Adipocyte (in vitro differentiated cells): ENCODE results near the gene HIVEP1.

ENCODE experiments used
- DNase-seq: peaks from one replicate; pipeline ENCODE4 v3.0.0-alpha.2; 2015; ENCODE audit warnings: low read depth
- H3K27me3 ChIP-seq: replicated peaks from 2 replicates; pipeline ENCODE4 v1.7.0; 2013; ENCODE audit warnings: mild to moderate bottlenecking, low read length, moderate library complexity; ENCODE audit not compliant: control insufficient read depth, insufficient read depth
- H3K36me3 ChIP-seq: 2 replicates; pipeline ENCODE4 v1.7.0; 2013; ENCODE audit warnings: low read length, mild to moderate bottlenecking, moderate library complexity; ENCODE audit not compliant: control insufficient read depth, insufficient read depth, severe bottlenecking
- H3K4me1 ChIP-seq: 2 replicates; pipeline ENCODE4 v1.7.0; 2013; ENCODE audit warnings: mild to moderate bottlenecking, low read length, moderate library complexity; ENCODE audit not compliant: control insufficient read depth, insufficient read depth
- H3K4me3 ChIP-seq: 2 replicates; pipeline ENCODE4 v1.7.0; 2013; ENCODE audit warnings: mild to moderate bottlenecking, low read length, moderate library complexity
- H3K9ac ChIP-seq: 2 replicates; pipeline ENCODE4 v1.7.0; 2013; ENCODE audit warnings: mild to moderate bottlenecking, low read length, moderate library complexity
- H3K9me3 ChIP-seq: 2 replicates; pipeline ENCODE4 v1.7.0; 2013; ENCODE audit warnings: mild to moderate bottlenecking, low read length, moderate library complexity; ENCODE audit not compliant: control insufficient read depth

Gene HIVEP1

GRCh38 chr6:12009876-12010634, 2.1 kb upstream of the HIVEP1 start:
- Histone ChIP-seq H3K9ac (peak overlapping the region; percentile 80), H3K27me3 (no peaks in the 10 kb centered on the region), H3K4me3 (peak overlapping the region; percentile 80), H3K4me1 (peaks cover 31% of the 10 kb centered on the region), H3K9me3 (no peaks in the 10 kb centered on the region), H3K36me3 (no peaks in the 10 kb centered on the region)
- peak; percentile 68 for DNase-seq

GRCh38 chr6:12010635-12011275, 1.4 kb upstream of the HIVEP1 start:
- no peak for DNase-seq
- Histone ChIP-seq H3K9me3 (no peaks in the 10 kb centered on the region), H3K36me3 (no peaks in the 10 kb centered on the region)

GRCh38 chr6:12011276-12012037, 655 bp upstream of the HIVEP1 start:
- peak; percentile 99 for DNase-seq
- Histone ChIP-seq H3K4me1 (peaks cover 31% of the 10 kb centered on the region), H3K36me3 (peaks cover 6% of the 10 kb centered on the region), H3K9ac (peak overlapping the region; percentile 58), H3K9me3 (no peaks in the 10 kb centered on the region), H3K4me3 (peak overlapping the region; percentile 80), H3K27me3 (no peaks in the 10 kb centered on the region)

More at GRCh38 chr6:12010635-12011275, 1.4 kb upstream of the HIVEP1 start:
- H3K9ac ChIP-seq, result peak overlapping the region; percentile 80
- H3K4me1 ChIP-seq, result peaks cover 31% of the 10 kb centered on the region
- no peaks in the 10 kb centered on the region for H3K27me3 ChIP-seq
- peak overlapping the region; percentile 80 for H3K4me3 ChIP-seq

- peaks cover 31% of the 10 kb centered on the region for H3K4me1 ChIP-seq
- H3K9ac ChIP-seq, result peak overlapping the region; percentile 87
- DNase-seq, result peak; percentile 91
- no peaks in the 10 kb centered on the region for H3K27me3 ChIP-seq
- H3K9me3 ChIP-seq, result no peaks in the 10 kb centered on the region
- H3K4me3 ChIP-seq, result peak overlapping the region; percentile 83
- peaks cover 13% of the 10 kb centered on the region for H3K36me3 ChIP-seq
Measured at GRCh38 chr6:12012558-12013306, 620 bp downstream of the HIVEP1 start.

- no peak for DNase-seq
- peak overlapping the region; percentile 87 for H3K9ac ChIP-seq
- H3K4me3 ChIP-seq, result peak overlapping the region; percentile 83
- H3K27me3 ChIP-seq, result no peaks in the 10 kb centered on the region
- no peaks in the 10 kb centered on the region for H3K9me3 ChIP-seq
- H3K4me1 ChIP-seq, result peaks cover 26% of the 10 kb centered on the region
- peaks cover 13% of the 10 kb centered on the region for H3K36me3 ChIP-seq
Measured at GRCh38 chr6:12013307-12013719, 1.2 kb downstream of the HIVEP1 start.

GRCh38 chr6:12014027-12014872, 2.1 kb downstream of the HIVEP1 start:
- Histone ChIP-seq H3K27me3 (no peaks in the 10 kb centered on the region), H3K36me3 (peaks cover 13% of the 10 kb centered on the region), H3K4me1 (peaks cover 25% of the 10 kb centered on the region), H3K9me3 (no peaks in the 10 kb centered on the region), H3K4me3 (peak overlapping the region; percentile 83), H3K9ac (peak overlapping the region; percentile 87)
- peak; percentile 64 for DNase-seq

- Histone ChIP-seq H3K4me1 (peaks cover 19% of the 10 kb centered on the region), H3K4me3 (no peak overlapping the region), H3K9me3 (no peaks in the 10 kb centered on the region), H3K36me3 (peaks cover 13% of the 10 kb centered on the region), H3K27me3 (no peaks in the 10 kb centered on the region), H3K9ac (no peak overlapping the region)
- no peak for DNase-seq
Measured at GRCh38 chr6:12014873-12015149, 2.7 kb downstream of the HIVEP1 start.

- Histone ChIP-seq H3K27me3 (no peaks in the 10 kb centered on the region), H3K4me3 (no peak overlapping the region), H3K36me3 (peaks cover 13% of the 10 kb centered on the region), H3K9ac (no peak overlapping the region), H3K4me1 (peaks cover 10% of the 10 kb centered on the region), H3K9me3 (no peaks in the 10 kb centered on the region)
- DNase-seq, result no peak
Measured at GRCh38 chr6:12017263-12017662, 5.2 kb downstream of the HIVEP1 start.

- Histone ChIP-seq H3K27me3 (no peaks in the 10 kb centered on the region), H3K9ac (no peak overlapping the region), H3K4me1 (peaks cover 10% of the 10 kb centered on the region), H3K9me3 (no peaks in the 10 kb centered on the region), H3K36me3 (peaks cover 13% of the 10 kb centered on the region), H3K4me3 (no peak overlapping the region)
- no peak for DNase-seq
Measured at GRCh38 chr6:12017876-12018401, 5.8 kb downstream of the HIVEP1 start.

- Histone ChIP-seq H3K9me3 (no peaks in the 10 kb centered on the region), H3K36me3 (peaks cover 13% of the 10 kb centered on the region), H3K9ac (no peak overlapping the region), H3K4me1 (peaks cover 9% of the 10 kb centered on the region), H3K4me3 (no peak overlapping the region), H3K27me3 (no peaks in the 10 kb centered on the region)
- DNase-seq, result no peak
Measured at GRCh38 chr6:12020187-12020791, 8.2 kb downstream of the HIVEP1 start.
